ENCODE measurements around the gene ZBTB8OS.

GRCh38 chr1:32636914-32637645 is 13.3 kb downstream of the ZBTB8OS start:
- TF ChIP-seq CTCF (IDR thresholded peaks at IDR 0.05; ENCODE audit: low read depth, low read length, poor library complexity, severe bottlenecking) (no peak), EZH2phosphoT487 (IDR thresholded peaks at IDR 0.05; ENCODE audit: borderline replicate concordance, low read length) (no peak)

Data from DOHH2 (cell line).